Spleen (tissue), 7 donors: Measurements from ENCODE around the gene SYDE2.

Source experiments
- POLR2A ChIP-seq, 3 donors: fragments of 450-650 bp; IDR thresholded peaks; one replicate each; pipeline ENCODE4 v1.5.1; 2017; ENCODE audit warnings: antibody characterized with exemption in 3 of 3, mild to moderate bottlenecking in 1 of 3
- POLR2AphosphoS5 ChIP-seq, 3 donors: sonication (generic); formaldehyde crosslinking; IDR thresholded peaks; one replicate each; pipeline ENCODE4 v1.5.1; 2017; ENCODE audit warnings: antibody characterized with exemption in 3 of 3
- TF ChIP-seq, protein P1 (sequence below), 11 experiments: fragments of 200-600 bp in 7 of 11; fragments of 450-650 bp in 4 of 11; sonication (generic) in 4 of 11; IDR thresholded peaks in 8 of 11; conservative IDR thresholded peaks in 3 of 11; 1 replicate in 7 of 11; 2 replicates in 4 of 11; pipeline versions ENCODE4 v1.4.0 to v1.8.0; 2016 to 2021; ENCODE audit warnings: antibody characterized with exemption in 11 of 11, inconsistent platforms in 4 of 11, mild to moderate bottlenecking in 1 of 11
- donor health status: DM: no; HTN: no; CAD: no; lungs with moderate emphysema.
- donor health status: DM: no; HTN: no; CAD: no.
- donor health status: DM: no; HTN: no; CAD: no.

DNA sequence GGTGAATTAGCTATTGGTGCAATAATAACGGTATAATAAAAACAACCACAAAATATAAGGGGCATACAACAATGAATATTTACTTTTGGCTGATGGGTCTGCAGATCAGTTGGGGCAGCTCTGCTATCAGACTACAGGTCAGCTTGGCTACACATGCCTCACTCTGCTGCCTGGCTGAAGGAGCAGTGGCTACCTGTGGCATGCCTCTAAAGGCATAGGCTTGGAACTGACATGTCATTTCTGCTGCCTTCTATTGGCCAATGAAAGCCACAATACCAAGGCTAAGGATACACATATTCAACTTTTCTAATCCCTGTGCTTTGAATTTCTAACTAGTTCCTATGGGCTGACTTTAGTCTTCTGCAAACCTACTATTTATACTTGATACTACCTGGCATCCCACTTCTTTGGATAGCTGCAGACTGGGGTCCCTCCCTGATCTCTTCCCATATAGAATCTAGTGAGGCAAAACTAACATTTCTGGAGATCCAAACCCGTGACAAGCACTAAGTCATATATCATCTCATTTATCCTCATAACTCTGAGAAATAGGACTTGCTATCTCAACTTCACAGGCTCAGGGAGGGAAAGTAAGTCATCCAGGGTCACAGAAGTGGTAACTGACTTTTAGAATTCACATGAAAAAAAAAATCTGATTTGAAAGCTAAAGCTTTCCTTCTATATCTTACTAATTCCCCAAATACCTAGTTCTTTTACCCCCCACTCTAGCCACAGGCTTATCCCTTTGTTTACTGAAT, 19.2 kb upstream of the SYDE2 start:
- TF ChIP-seq, protein P1, sequence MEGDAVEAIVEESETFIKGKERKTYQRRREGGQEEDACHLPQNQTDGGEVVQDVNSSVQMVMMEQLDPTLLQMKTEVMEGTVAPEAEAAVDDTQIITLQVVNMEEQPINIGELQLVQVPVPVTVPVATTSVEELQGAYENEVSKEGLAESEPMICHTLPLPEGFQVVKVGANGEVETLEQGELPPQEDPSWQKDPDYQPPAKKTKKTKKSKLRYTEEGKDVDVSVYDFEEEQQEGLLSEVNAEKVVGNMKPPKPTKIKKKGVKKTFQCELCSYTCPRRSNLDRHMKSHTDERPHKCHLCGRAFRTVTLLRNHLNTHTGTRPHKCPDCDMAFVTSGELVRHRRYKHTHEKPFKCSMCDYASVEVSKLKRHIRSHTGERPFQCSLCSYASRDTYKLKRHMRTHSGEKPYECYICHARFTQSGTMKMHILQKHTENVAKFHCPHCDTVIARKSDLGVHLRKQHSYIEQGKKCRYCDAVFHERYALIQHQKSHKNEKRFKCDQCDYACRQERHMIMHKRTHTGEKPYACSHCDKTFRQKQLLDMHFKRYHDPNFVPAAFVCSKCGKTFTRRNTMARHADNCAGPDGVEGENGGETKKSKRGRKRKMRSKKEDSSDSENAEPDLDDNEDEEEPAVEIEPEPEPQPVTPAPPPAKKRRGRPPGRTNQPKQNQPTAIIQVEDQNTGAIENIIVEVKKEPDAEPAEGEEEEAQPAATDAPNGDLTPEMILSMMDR (IDR thresholded peaks at IDR 0.05 in 8 of 11, conservative IDR thresholded peaks at IDR 0.05 in 3 of 11): no peak
- TF ChIP-seq POLR2A (IDR thresholded peaks at IDR 0.05) (no peak), POLR2AphosphoS5 (IDR thresholded peaks at IDR 0.05) (no peak)
